HG03439 (cell line): ENCODE data around the gene P2RX7.
A peak's percentile ranks its signal among the peaks of the same experiment; 100 is the strongest.
"Not testable (repeated sequence)": the region's sequence is repeated elsewhere in the genome, so short reads cannot be mapped to it uniquely, and the experiment has no call there.

Experiments used
- ATAC-seq: cut with Tn5 transposase; IDR thresholded peaks from one replicate; pipeline ENCODE4 v1.9.1; 2021; ENCODE audit warnings: mild to moderate bottlenecking, moderate library complexity; ENCODE audit not compliant: unreplicated experiment

P2RX7 gene

DNA sequence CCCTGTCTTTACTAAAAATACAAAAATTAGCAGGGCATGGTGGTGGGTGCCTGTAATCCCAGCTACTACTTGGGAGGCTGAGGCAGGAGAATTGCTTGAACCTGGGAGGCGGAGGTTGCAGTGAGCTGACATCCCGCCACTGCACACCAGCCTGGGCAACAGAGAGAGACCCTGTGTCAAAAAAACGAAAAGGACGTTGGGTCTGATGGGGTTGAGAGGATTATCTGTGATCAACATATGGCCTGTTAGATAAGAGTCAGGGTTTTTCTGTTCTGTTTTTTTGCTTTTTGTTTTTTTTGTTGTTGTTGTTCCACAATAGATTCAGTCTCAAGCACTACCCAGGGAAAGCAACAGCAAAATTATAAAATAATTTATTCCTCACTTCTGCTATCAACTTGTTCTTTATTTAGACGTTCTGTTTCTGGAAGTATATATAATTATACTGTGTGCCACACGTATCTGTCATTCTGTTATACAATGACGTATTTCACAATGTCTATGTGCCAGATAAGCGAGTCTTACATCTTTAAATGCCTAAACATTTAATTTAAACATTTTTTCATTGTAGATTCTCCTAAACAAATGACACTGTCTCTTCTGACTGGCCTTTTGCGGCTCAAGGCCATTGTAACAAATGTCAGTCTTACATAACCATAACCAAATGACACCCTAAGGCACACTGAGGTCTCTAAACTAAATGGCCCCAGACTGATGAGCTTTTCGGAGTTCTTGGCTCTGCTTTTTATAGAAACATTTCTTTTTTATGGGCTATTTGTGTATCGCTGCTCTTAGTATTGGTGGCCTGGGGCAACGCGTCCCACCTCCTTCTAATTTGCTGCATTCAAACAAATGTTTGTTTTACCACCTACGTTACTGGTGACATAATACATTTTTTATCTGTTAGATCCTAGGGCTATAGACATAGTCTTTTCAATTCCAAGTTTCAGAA, 70.0 kb downstream of the P2RX7 start:
- ATAC-seq = no peak

DNA sequence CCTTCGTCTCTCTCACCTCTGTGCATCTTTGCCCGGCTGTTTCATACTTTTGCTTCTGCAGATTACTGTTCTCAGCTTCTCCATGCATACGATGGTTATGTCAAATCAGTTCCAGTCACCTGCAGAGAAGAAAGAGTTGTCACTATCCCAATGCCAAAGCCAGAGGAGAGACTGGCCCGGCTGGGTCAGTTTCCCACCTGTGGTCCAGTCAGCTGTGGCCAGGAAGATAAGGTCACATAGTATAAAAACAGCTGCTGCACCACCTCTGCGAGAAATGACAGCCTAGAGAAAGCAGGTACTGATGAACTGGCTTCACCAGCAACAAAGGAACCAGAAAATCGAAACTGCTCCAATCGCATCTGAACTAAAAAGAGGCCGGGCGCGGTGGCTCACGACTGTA, 70.8 kb downstream of the P2RX7 start:
- ATAC-seq = no peak

DNA sequence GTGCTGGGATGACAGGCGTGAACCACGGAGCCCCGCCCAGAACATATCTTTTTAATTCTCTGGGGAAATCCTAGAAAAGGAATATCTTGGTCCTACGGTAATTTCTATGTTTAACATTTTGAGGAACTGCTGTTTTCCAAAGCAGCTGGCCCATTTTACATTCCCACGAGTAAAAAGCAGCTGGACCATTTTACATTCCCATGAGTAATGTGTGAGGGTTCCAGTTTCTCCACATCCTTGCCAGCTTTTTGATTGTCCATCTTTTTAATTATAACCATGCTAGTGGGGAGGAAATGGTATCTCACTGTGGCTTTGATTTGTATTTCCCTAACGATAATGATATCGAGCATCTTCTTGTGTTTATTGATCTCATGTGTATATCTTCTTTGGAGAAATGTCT, 72.8 kb downstream of the P2RX7 start:
- ATAC-seq = no peak

- not testable (repeated sequence) for ATAC-seq
These were observed 75.9 kb downstream of the P2RX7 start for GRCh38 chr12:121208571-121208970.

- ATAC-seq = no peak
These were observed 76.5 kb downstream of the P2RX7 start for GRCh38 chr12:121209221-121209620.

DNA sequence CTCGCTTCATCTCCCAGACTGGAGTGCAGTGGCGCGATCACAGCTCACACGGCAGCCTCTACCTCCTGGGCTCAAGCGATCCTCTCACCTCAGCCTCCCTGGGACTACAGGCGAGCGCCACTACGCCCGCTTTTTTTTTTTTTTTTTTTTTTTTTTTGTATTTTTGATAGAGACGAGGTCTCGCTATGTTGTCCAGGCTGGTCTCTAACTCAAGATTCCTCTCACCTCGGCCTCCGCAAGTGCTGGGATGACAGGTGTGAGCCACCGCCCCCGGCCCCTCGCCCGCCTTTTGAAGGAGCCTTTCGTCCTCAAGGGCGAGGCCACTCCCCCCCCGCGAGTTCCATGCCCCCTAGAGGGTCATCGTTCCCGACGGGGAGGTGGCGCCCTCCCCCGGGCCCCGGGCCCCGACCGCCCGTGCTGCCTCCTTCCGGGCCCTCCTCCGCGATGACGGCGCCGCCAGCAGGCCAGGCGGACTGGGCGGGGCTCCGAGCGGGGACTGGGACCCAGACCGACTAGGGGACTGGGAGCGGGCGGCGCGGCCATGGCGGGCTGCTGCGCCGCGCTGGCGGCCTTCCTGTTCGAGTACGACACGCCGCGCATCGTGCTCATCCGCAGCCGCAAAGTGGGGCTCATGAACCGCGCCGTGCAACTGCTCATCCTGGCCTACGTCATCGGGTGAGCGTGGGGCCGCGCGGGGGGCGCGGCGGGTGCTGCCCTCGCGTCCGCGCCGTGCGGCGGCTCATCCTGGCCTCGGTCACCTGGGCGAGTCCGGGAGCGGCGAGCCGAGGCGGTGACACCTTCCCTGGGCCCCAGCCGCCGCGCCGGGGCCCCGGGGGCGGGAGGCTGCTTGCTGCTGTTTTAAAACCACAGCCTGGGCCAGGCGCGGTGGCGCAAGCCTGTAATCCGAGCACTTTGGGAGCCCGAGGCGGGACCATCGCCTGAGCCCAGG, 77.2 kb downstream of the P2RX7 start, which contains the start of gene P2RX4:
P2RX4 (plus strand) TSS at position 506 of the 949 bp plus-strand sequence; CDS start at position 542, 36 bp downstream.
- peak; percentile 84 for ATAC-seq

- ATAC-seq = no peak
These were observed 80.2 kb downstream of the P2RX7 start for GRCh38 chr12:121212875-121213274.

DNA sequence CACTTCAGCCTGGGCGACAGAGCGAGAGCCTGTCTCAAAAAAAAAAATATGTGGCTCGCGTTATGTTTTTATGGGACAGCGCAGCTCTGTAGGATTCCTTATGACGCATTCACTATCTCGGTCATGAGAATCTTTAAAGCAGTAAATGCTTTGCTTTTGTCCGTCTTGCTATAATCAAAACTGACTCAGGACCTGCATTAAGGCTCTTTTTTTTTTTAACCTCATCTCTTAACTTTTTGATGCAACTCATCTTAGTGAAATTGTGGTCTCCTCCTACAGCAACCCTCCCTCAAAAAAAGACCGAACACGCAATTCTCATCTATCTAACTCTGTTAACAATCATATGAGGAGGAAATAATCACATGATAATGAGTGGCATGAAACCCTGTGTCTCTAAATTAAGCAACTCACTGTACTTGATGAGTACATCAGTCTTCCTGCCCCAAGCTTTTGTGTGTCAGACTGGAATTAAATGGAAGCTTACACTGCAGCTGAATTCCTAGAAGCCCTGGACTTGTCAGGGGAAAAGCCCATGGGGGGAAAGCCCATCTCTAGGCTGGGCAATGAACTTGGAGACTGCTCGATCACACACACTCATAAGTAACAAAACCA, 81.6 kb downstream of the P2RX7 start:
- no peak for ATAC-seq

- no peak for ATAC-seq
These were observed 82.4 kb downstream of the P2RX7 start for GRCh38 chr12:121214855-121215745.

DNA sequence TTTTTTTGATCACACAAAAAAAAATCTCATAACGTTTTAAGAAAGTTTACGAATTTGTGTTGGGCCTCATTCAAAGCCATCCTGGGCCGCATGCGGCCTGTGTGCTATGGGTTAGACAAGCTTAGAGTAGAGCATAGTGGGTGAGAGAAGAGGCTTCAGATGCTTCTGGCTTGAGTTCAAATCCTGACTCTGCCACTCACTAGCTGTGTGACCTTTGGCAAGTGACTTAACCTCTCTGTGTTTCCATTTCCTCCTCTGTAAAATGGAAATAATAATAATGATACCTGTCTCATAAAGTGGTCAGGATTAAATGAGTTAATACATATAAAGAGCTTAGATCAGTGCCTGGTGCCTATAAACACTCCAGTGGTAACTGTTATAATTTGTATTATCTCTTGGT, 83.4 kb downstream of the P2RX7 start:
- ATAC-seq = no peak

DNA sequence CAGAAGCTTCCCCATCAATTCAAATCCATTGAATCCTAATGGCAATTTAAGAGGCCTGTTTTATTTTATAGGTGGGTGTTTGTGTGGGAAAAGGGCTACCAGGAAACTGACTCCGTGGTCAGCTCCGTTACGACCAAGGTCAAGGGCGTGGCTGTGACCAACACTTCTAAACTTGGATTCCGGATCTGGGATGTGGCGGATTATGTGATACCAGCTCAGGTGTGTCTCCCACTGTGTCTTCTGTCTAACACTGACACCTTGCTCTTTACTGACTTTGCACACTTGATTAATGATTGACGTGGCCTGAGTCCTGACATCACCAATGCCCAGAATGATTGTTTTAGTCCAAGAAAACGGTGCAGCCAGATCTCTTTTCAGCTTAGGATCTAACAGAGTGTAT, 84.4 kb downstream of the P2RX7 start:
- no peak for ATAC-seq

DNA sequence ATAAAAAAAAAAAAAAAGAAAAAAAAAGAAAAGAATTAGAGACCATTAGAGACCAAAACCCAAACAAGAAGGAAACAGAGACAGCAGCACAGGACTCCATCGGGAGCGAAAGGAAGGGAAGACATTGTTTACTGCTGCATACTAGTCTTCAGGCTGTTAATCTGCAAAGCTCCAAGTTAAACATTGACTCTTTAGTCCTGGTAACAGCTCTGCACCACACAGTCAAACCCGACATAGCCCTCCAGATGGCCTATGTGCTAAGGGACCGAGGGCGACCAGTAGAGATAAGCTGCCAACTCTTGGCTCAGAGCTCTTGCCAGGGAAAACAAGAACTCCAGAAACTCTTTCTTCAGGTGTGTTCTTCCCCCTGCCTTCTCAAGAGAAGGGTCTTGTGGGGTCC, 85.1 kb downstream of the P2RX7 start:
- no peak for ATAC-seq

DNA sequence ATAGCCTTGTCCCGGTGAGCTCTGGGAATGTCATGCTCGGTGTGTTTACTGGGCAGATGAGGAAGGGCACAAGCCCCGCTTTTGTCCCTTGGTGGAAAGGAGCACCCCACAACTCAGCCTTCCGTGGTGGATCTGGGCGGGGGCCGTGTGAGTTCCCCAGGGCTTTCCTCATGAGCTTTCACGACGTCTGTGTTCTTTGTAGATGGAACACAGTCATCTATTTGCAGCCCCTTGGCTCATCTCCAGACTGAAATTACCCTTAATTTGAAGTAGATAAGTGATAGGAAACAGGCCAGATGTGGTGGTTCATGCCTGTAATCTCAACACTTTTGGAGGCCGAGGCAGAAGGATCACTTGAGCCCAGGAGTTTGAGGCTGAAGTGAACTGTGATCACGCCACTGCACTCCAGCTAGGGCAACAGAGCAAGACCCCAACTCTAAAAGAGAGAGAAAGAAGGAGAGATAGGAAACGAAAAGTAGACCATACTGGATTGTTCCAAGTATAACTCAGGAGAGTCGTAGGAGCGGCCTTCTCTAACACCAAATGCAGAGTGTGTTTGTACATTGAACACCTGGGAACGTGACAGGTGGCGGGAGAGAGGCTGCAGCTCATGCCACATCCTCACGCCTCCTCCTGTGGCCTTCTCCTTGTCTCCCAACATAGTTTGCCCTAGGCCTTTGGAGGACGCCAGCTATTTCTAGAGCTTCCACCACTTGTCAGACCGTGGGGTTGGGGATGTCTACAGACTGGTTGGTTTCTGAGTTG, 86.1 kb downstream of the P2RX7 start:
- no peak for ATAC-seq

DNA sequence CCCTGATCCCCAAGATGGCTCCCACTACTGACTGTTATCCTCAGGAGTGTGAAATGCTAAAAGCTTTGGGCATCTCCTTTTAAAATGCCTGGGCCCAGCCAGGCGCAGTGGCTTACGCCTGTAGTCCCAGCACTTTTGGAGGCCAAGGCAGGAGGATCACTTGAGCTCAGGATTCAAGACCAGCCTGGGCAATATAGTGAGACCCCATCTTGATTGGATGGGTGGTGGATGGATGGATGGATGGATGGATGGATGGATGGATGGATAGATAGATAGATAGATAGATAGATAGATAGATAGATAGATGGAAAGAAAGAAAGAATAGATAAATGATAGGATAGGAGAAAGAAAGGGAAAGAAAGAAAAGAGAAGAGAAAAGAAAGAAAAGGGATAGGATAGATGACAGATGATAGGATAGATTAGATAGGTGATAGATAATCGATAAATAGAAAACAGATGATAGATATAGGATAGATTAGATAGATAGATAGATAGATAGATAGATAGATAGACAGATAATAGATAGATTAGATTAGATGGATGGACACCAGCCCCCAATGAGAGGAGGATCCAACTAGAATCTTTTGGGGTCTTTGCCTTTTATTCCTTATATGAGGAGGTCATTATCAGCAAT, 86.8 kb downstream of the P2RX7 start:
- no peak for ATAC-seq

DNA sequence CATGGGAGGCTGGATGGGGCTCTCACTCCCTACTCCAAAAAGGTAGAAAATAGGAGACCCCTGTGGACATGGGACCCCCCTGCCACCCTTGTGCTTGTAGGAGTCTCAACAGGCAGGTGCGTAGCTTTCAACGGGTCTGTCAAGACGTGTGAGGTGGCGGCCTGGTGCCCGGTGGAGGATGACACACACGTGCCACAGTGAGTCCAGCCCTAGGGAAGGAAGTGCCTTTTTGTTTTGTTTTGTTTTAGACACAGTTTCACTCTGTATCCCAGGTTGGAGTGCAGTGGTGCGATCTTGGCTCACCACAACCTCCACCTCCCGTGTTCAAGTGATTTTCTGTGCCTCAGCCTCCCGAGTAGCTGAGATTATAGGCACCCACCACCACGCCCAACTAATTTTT, 90.2 kb downstream of the P2RX7 start:
- ATAC-seq = no peak

DNA sequence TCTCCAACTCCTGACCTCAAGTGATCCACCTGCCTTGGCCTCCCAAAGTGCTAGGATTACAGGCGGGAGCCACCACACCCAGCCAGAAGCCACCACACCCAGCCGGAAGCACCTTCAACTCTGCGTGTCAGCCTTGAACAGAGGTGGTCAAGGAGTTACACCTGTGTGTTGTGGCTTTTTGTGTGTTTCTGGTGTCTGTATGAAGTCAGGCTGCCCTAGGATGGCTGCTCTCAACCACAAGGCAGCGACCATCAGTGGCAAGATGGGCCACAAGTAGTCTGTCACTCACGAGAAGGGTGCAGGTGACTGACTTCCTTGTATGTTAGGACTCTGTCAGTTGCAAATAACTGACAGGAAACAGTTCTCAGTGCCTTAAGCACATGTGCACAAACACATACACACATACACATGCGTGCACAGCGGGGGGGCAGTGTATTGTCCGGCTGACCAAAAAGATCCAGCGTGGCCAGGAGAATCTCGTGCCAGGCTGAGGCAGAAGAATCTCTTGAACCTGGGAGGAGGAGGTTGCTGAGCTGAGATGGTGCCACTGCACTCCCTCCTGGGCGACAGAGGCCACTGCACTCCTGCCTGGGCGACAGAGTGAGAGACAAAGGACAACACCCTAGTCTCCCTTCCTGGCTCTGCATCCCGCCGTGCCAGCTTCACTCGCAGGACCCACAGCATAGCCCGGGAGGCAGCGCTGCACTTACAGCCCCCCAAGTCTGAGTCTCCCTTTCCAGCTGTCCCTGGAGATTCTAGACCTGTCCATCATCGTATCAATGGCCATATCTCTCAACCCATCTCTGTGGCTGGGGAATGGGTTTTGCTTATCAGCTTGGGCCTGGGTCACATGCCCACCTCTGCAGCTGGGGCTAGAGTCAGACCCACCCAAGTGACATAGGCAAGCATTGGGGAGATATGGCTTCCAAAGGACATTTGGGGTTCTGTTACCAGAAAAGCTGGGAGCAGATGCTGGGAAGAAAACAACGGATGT, 90.9 kb downstream of the P2RX7 start:
- no peak for ATAC-seq

- no peak for ATAC-seq
These were observed 91.9 kb downstream of the P2RX7 start for GRCh38 chr12:121224591-121224990.

- no peak for ATAC-seq
These were observed 93.7 kb downstream of the P2RX7 start for GRCh38 chr12:121226399-121226798.
